Measurements from ENCODE around the gene VCAN.
A peak's percentile ranks its signal among the peaks of the same experiment; 100 is the strongest.

Gene VCAN

GRCh38 chr5:83493644-83494043 is 22.1 kb downstream of the VCAN start:
- no peak for DNase-seq (ENCODE audit: low read depth)
- TF ChIP-seq CTCF (IDR thresholded peaks at IDR 0.05; ENCODE audit: insufficient read depth, low read depth, low read length, missing control alignments) = no peak
- H3K4me3 ChIP-seq (ENCODE audit: low read length) = no peak overlapping the region

- TF ChIP-seq CTCF (IDR thresholded peaks at IDR 0.05; ENCODE audit: insufficient read depth, low read depth, low read length, missing control alignments) = no peak
- DNase-seq (ENCODE audit: low read depth) = peak; percentile 29
- no peak overlapping the region for H3K4me3 ChIP-seq (ENCODE audit: low read length)
These were observed 22.6 kb downstream of the VCAN start for GRCh38 chr5:83494087-83494620.

- no peak for TF ChIP-seq CTCF (IDR thresholded peaks at IDR 0.05; ENCODE audit: insufficient read depth, low read depth, low read length, missing control alignments)
- no peak overlapping the region for H3K4me3 ChIP-seq (ENCODE audit: low read length)
- DNase-seq (ENCODE audit: low read depth) = no peak
These were observed 23.1 kb downstream of the VCAN start for GRCh38 chr5:83494666-83495065.

- H3K4me3 ChIP-seq (ENCODE audit: low read length) = no peak overlapping the region
- no peak for DNase-seq (ENCODE audit: low read depth)
- TF ChIP-seq CTCF (IDR thresholded peaks at IDR 0.05; ENCODE audit: insufficient read depth, low read depth, low read length, missing control alignments) = no peak
These were observed 25.1 kb downstream of the VCAN start for GRCh38 chr5:83496626-83497025.

GRCh38 chr5:83498585-83498984 is 27.0 kb downstream of the VCAN start:
- H3K4me3 ChIP-seq (ENCODE audit: low read length) = no peak overlapping the region
- DNase-seq (ENCODE audit: low read depth) = no peak
- no peak for TF ChIP-seq CTCF (IDR thresholded peaks at IDR 0.05; ENCODE audit: insufficient read depth, low read depth, low read length, missing control alignments)

GRCh38 chr5:83503662-83504061 is 32.1 kb downstream of the VCAN start:
- peak; percentile 20 for DNase-seq (ENCODE audit: low read depth)
- TF ChIP-seq CTCF (IDR thresholded peaks at IDR 0.05; ENCODE audit: insufficient read depth, low read depth, low read length, missing control alignments) = no peak
- no peak overlapping the region for H3K4me3 ChIP-seq (ENCODE audit: low read length)

GRCh38 chr5:83507431-83507830 is 35.9 kb downstream of the VCAN start:
- no peak overlapping the region for H3K4me3 ChIP-seq (ENCODE audit: low read length)
- TF ChIP-seq CTCF (IDR thresholded peaks at IDR 0.05; ENCODE audit: insufficient read depth, low read depth, low read length, missing control alignments) = no peak
- DNase-seq (ENCODE audit: low read depth) = no peak

Measured in epithelial cell of esophagus (primary cell).